Chondrocyte (in vitro differentiated cells): ENCODE results near the gene NCAPG2. TPM values are rescaled to one million over a fixed set of nuclear protein-coding genes. Genes with fewer than 3 reads are reported as not detected.
A peak's percentile ranks its signal among the peaks of the same experiment; 100 is the strongest.

Experiments used
- DNase-seq: peaks from one replicate; pipeline ENCODE4 v3.0.0; 2021; ENCODE audit warnings: mixed read lengths, low spot score
- H3K27ac Mint-ChIP-seq: one replicate; pipeline ENCODE4 v1.8.0; 2021; ENCODE audit warnings: mild to moderate bottlenecking, moderate library complexity, mixed read lengths; ENCODE audit not compliant: unreplicated experiment
- H3K27me3 Mint-ChIP-seq: 2 replicates; pipeline ENCODE4 v1.8.0; 2021; ENCODE audit warnings: low read depth, mixed read lengths
- H3K36me3 Mint-ChIP-seq: 2 replicates; pipeline ENCODE4 v1.8.0; 2021; ENCODE audit warnings: low read depth, mixed read lengths
- H3K4me1 Mint-ChIP-seq: 2 replicates; pipeline ENCODE4 v1.8.0; 2021; ENCODE audit warnings: low read depth, mild to moderate bottlenecking, mixed read lengths
- H3K4me3 Mint-ChIP-seq: one replicate; pipeline ENCODE4 v1.8.0; 2021; ENCODE audit warnings: mild to moderate bottlenecking, moderate library complexity, mixed read lengths; ENCODE audit not compliant: unreplicated experiment
- H3K9me3 Mint-ChIP-seq: 2 replicates; pipeline ENCODE4 v1.8.0; 2021; ENCODE audit warnings: low read depth, mixed read lengths
- CTCF ChIP-seq: fragments of 200-600 bp; sonication (generic); IDR thresholded peaks from 2 replicates; pipeline ENCODE4 v1.5.0; 2021; ENCODE audit warnings: antibody characterized with exemption, mild to moderate bottlenecking, moderate library complexity
- total RNA-seq: library from RNA; stranded (reverse); gene quantifications from 3 replicates; pipeline ENCODE4 v1.2.1, GENCODE V29; 2021

NCAPG2 gene
- total RNA-seq, 1 donor from 2014 or later: 13.0 TPM

- no peak for TF ChIP-seq CTCF
These were observed 39.5 kb upstream of the NCAPG2 start for GRCh38 chr7:158744070-158744469.

DNA sequence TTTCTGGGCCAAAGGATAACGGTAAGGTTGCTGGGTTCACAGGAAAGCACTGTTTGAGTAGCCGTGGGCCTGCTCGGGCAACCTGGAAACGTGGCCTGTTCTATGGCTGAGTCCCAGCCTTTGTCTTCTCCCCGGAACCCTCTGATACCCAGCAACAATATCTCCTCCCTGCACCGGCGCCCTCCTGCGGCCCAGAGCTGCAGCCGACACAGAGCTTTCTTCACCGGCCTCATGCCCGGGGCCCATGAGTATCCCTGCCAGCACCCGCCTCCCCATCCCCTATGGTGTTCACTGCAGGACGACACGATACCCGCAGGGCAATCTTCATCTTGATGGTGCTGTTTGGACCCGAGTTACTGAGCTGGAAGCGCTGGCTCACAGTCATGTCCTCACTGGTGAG is 38.6 kb upstream of the NCAPG2 start:
- peaks cover 26% of the 10 kb centered on the region for H3K4me1 Mint-ChIP-seq
- no peaks in the 10 kb centered on the region for H3K9me3 Mint-ChIP-seq
- no peak overlapping the region for H3K4me3 Mint-ChIP-seq
- TF ChIP-seq CTCF: no peak
- no peak for DNase-seq
- H3K27ac Mint-ChIP-seq: no peak overlapping the region
- H3K36me3 Mint-ChIP-seq: peaks cover 47% of the 10 kb centered on the region
- H3K27me3 Mint-ChIP-seq: no peaks in the 10 kb centered on the region

More at GRCh38 chr7:158744070-158744469, 39.5 kb upstream of the NCAPG2 start:
- peaks cover 39% of the 10 kb centered on the region for H3K36me3 Mint-ChIP-seq
- no peak overlapping the region for H3K27ac Mint-ChIP-seq
- no peaks in the 10 kb centered on the region for H3K27me3 Mint-ChIP-seq
- DNase-seq: no peak
- no peaks in the 10 kb centered on the region for H3K9me3 Mint-ChIP-seq
- peaks cover 26% of the 10 kb centered on the region for H3K4me1 Mint-ChIP-seq
- H3K4me3 Mint-ChIP-seq: no peak overlapping the region

DNA sequence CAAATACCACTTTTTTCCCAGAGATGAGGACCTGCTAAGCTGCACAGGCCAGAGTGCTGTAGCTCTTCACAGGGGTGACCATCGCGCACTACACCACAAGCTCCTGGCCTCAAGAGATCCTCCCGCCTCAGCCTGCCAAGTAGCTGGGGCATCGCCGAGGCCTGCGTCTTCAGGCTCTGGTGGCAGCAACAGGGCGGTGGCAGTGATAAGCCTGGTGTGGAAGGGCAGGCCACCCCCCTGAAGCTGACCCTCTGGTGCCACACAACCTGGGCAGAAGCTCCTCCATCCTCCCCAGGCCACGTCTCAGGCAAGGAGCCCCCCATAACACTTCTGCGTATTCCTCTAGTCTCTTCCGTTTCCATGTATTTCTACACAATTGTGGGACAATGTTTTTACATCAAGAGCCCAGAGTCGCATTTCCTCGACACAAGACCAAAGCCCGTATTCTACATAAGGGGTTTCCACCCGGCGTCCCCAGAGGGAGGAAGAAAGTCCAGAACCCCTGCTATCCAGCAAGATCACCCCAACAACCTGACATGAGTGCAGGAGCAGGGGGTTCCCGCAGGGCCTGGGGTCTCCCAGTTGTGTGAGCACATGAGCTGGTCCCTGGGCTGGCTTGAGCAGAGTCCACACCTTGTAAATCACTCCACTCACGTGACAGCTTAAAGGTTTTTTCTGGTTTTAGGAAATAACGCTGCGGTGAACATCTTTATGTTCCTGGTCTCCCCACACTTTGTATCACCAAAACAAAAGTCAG is 37.6 kb upstream of the NCAPG2 start:
- H3K36me3 Mint-ChIP-seq: peaks cover 45% of the 10 kb centered on the region

DNA sequence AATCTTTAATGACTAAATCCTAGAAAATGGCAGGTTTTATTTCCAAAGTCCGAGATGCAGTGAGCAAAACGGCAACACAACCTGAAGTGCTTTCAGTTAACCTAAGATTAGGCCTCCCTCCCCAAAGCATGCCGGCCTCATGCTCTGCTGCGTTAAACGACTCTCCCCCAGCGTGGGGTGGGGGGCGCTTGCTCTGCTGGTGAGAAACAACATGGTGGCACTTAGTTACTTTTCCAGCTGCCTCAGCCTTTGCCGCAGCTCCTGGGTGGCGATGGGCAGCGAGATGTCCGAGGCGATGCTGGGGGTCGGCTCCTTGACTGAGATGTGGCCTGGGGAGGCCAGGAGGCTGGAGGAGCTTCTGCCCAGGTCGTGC is 36.7 kb upstream of the NCAPG2 start:
- H3K4me1 Mint-ChIP-seq: peaks cover 26% of the 10 kb centered on the region
- TF ChIP-seq CTCF: no peak
- peaks cover 45% of the 10 kb centered on the region for H3K36me3 Mint-ChIP-seq
- H3K27ac Mint-ChIP-seq: peak overlapping the region; percentile 89
- no peak overlapping the region for H3K4me3 Mint-ChIP-seq
- H3K27me3 Mint-ChIP-seq: no peaks in the 10 kb centered on the region
- no peak for DNase-seq
- H3K9me3 Mint-ChIP-seq: no peaks in the 10 kb centered on the region

More for the DNA sequence above, 37.6 kb upstream of the NCAPG2 start:
- no peaks in the 10 kb centered on the region for H3K9me3 Mint-ChIP-seq
- no peak for TF ChIP-seq CTCF
- H3K27me3 Mint-ChIP-seq: no peaks in the 10 kb centered on the region
- no peak for DNase-seq
- no peak overlapping the region for H3K4me3 Mint-ChIP-seq
- H3K27ac Mint-ChIP-seq: no peak overlapping the region
- peaks cover 26% of the 10 kb centered on the region for H3K4me1 Mint-ChIP-seq

- peaks cover 29% of the 10 kb centered on the region for H3K4me1 Mint-ChIP-seq
- H3K27ac Mint-ChIP-seq: peak overlapping the region; percentile 89
- no peak for DNase-seq
- no peaks in the 10 kb centered on the region for H3K9me3 Mint-ChIP-seq
- H3K4me3 Mint-ChIP-seq: no peak overlapping the region
- H3K27me3 Mint-ChIP-seq: no peaks in the 10 kb centered on the region
- peak; percentile 22 for TF ChIP-seq CTCF
- H3K36me3 Mint-ChIP-seq: peaks cover 45% of the 10 kb centered on the region
These were observed 36.2 kb upstream of the NCAPG2 start for GRCh38 chr7:158740657-158741293.
